GM19099 (cell line): ENCODE measurements around the gene HS6ST3.

ENCODE experiments used
- POLR2A ChIP-seq: IDR thresholded peaks from 3 replicates; pipeline ENCODE4 v1.6.1; 2011; ENCODE audit warnings: low read depth; ENCODE audit not compliant: insufficient read length; ENCODE audit errors: extremely low read depth

The HS6ST3 gene

GRCh38 chr13:96511587-96511986 is 421.7 kb downstream of the HS6ST3 start:
- TF ChIP-seq POLR2A: no peak

- no peak for TF ChIP-seq POLR2A
Observed at GRCh38 chr13:96519380-96519779, 429.5 kb downstream of the HS6ST3 start.

DNA sequence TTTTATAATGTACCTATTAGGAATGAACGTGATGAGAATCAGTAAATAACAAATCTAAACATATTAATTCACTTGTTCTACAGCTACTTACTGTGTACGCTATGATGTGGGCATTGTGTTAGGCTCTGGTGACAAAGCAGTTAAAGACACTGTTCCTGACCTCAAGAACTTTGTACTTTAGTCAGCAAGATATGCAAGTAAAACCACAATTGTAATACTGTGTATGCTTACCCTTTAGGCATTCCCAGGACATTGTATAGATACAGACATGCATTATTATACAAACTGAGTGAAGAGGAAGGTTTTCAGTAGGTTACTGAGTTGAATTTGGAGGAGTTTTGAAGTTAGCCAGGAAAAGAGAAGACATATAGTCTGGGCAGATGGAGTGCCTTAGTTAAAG is 435.8 kb downstream of the HS6ST3 start:
- TF ChIP-seq POLR2A: no peak

- TF ChIP-seq POLR2A: no peak
Observed at GRCh38 chr13:96527497-96527896, 437.6 kb downstream of the HS6ST3 start.

DNA sequence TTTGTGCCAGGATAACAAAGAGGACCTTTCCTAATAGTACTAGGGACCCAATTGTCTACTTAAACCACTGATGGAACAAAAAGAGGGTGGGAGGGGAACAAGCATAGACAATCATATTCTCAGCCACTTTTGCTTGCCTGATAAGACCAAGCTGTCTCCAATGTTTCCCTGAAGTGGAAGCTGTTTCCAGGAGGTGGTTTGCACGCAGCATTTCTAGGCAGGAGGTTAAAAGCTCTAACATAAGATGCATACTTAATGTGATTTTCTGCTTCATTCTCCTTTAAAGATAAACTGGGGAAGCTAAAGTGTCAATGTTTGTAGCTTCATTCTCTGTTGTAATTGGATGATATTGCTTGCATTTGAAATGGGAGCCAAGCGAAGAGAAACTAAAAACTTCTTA is 442.9 kb downstream of the HS6ST3 start:
- TF ChIP-seq POLR2A: no peak

- no peak for TF ChIP-seq POLR2A
Observed at GRCh38 chr13:96533408-96533807, 443.5 kb downstream of the HS6ST3 start.

- TF ChIP-seq POLR2A: no peak
Observed at GRCh38 chr13:96539791-96540190, 449.9 kb downstream of the HS6ST3 start.

DNA sequence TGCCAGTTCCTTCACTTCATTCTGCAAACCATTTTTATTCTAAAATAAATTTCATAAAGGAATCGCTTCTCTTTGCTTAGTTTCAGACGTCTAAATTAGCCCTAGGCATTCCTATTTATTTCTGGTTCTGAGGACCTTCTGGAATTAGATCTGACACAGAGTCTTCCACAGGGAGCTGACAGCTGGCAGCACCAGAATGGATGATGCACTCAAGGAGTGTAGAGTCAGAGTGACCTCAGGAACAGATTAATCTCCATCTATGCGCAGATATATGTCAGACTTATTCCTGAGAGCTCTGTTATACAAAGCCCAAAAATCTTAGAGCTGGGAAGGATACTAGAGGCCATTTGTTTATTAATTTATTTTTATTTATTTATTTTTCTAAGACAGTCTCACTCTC is 450.8 kb downstream of the HS6ST3 start:
- no peak for TF ChIP-seq POLR2A

DNA sequence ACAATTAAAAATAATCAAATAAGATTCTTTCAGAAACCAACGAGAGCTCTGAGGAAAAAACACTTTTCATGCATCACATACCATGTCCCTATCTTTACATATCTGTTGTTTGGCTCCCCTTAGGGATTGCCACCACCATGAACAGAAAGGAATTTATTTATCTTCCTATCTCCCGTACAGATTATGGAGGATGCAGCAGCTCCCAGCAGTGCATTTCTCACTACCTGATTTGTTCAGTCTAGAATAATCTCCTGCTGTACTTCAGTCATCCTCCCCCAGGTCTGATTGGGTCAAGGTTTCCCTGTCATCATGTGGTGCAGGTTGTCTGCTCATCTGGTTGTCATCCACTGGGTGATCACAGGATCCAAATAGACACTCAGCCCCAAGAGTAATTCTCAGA is 453.1 kb downstream of the HS6ST3 start:
- TF ChIP-seq POLR2A: no peak

DNA sequence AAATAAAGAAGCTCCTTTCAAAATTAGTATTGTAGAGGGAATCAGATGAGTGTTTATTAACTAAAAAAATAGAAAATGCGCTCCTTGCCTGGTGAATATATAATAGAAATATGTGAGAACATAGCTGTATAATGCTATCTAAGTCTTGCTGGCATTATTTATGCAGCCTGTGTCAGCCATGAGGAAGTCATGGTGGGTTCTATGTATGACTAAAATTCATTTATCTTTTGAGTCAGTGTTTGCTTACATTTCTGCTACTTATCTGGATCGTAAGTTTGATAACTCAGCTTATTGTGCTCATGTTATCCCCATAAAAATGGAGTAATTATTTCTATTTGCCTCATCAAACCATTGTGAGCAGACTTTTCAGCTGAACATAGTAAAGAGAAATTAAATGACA is 455.1 kb downstream of the HS6ST3 start:
- no peak for TF ChIP-seq POLR2A

GRCh38 chr13:96546463-96546862 is 456.6 kb downstream of the HS6ST3 start:
- TF ChIP-seq POLR2A: no peak

- TF ChIP-seq POLR2A: no peak
Observed at GRCh38 chr13:96551546-96551945, 461.6 kb downstream of the HS6ST3 start.

DNA sequence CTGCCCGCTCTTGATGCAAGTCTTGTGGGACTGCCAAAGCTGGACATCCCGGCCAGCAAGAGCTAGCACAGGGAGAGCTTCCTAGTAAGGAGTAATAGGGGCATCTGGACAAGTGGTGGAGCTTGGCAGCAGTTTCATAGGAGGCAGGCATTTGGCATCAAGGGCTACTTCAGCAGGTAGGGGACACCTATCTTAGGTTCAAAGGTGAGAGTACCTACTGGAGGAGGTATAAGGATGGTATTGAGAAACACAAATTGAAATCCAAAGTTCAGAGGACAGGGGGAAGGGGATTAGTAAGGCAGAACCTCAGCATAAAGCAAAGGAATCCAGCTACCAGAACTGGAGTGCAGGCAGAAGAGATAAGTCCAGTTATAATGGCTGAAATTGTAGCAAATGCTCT is 462.7 kb downstream of the HS6ST3 start:
- TF ChIP-seq POLR2A: no peak

DNA sequence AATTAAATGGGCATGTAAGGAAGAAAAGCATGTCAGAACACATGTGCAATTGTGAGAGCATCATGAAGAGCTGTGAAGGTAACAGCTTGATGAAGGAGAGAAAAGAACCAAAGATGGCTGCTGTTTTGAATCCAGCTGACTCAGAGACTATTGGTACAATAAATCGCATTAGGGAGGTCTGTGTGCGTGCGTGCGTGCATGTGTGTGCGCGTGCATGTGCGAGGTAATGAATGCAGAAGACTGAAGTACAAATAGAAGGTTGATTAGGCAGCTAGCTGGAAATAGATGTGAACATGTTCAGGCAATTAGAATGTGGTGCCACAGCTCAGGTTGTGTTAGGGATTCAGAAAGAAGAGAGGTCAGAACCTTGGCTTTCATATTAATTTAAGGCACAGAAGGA is 463.9 kb downstream of the HS6ST3 start:
- TF ChIP-seq POLR2A: no peak

DNA sequence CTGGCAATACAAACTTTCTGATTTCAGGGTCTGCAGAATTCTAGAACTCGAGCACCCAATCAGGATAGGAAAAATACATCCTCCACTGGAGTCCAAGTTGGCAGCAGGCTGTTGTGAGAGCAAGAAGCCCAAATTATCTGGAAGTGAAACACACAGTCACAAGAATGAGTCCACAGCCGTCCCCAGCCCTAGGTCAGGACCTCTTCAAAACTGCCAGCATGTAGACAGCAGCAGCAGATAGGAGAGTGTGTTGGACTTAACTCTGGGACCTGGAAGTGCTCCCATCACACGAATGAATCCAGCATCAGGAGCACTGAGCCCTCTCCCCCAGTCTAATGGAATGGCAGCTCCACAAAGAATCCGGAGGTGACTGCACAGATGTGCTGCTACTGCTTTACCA is 483.7 kb downstream of the HS6ST3 start:
- no peak for TF ChIP-seq POLR2A

DNA sequence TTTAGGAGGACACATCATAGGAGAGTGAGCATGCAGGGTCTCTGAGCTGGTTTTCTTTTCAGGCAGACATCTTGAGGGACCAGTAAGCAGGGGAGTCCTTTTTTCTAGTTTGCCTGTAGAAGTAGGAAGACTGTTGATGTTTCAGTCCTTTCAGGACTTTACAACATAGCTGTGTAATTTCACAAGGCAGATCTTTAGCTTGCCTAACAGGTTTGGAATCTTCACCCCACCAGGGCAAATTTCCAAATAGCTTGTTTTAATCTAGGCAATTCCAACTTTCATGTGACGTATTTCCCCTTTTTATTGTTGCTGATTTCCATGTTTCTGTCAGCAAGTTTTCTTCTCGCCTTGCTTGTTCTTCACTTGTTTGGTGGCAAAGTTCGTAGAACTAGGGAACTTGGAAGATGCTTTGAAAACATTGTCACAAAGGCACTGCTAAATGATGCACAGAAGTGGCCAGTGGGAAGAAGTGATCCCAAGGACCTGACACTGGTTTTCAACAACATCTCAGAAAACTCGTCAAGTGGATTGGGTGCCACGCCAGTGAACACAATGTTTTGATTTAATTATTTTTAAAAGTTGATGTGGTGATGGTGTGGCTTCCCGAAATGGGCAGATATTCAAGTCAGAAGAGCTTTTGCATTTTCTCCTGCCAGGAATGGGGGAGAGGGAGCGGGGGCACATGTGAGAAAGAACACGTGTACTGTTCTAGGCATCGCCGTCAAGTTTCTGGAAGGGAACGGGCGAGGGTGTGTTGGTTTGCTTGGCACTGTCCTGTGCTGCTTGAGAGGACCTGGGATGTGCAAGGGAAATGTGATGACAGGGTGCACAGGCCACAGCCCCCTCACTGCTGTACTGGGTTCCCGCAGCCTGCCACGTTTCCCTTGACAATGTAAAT is 485.8 kb downstream of the HS6ST3 start:
- no peak for TF ChIP-seq POLR2A

DNA sequence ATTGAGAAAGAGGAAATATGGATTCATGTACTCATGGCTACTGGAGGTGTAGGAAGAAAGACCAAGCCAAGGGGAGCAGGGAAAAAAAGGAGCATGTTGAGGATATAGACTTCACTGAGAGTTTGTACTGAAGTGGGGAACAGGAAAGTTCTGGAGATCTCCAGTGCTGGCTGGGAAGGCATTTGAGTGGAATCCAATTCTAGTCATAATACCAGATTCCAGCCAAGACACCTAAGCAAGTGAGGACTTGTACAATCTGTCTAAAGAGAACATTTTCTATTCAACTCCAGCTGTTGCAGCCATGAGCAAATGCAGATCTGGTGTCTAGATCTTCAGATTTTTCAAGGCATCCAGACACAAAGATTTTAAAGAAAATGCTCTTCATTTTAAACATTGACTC is 491.8 kb downstream of the HS6ST3 start:
- TF ChIP-seq POLR2A: no peak

- no peak for TF ChIP-seq POLR2A
Observed at GRCh38 chr13:96615252-96615651, 525.3 kb downstream of the HS6ST3 start.

GRCh38 chr13:96617528-96617927 is 527.6 kb downstream of the HS6ST3 start:
- TF ChIP-seq POLR2A: no peak
